CD4-positive, CD25-positive, alpha-beta regulatory T cell (primary cell): Measurements from ENCODE around the gene ARHGEF25. TPM values are rescaled to one million over a fixed set of nuclear protein-coding genes. Genes with fewer than 3 reads are reported as not detected.

ENCODE experiments used
- ATAC-seq, 2 donors: fragments of 150-1000 bp; cut with Tn5 transposase; one replicate each; pipeline ENCODE4 v1.10.0; 2021; ENCODE audit warnings: low read depth in 2 of 2, moderate number of reproducible peaks in 2 of 2, moderate library complexity in 1 of 2
- DNase-seq, 3 donors: peaks; one replicate each; pipeline versions ENCODE4 v3.0.0 to v3.0.0-alpha.2; 2012 to 2022; ENCODE audit warnings: mixed read lengths in 1 of 3
- H3K27ac ChIP-seq: one replicate; pipeline ENCODE4 v1.7.0; 2013; ENCODE audit warnings: mild to moderate bottlenecking, low read length; ENCODE audit not compliant: insufficient read depth, poor library complexity, severe bottlenecking
- H3K27me3 ChIP-seq: one replicate; pipeline ENCODE4 v1.7.0; 2013; ENCODE audit warnings: low read length; ENCODE audit not compliant: control insufficient read depth, insufficient read depth
- H3K36me3 ChIP-seq: one replicate; pipeline ENCODE4 v1.7.0; 2013; ENCODE audit warnings: mild to moderate bottlenecking, low read length, moderate library complexity; ENCODE audit not compliant: control insufficient read depth, insufficient read depth
- H3K4me1 ChIP-seq: 2 replicates; pipeline ENCODE4 v1.7.0; 2013; ENCODE audit warnings: mild to moderate bottlenecking, low read length; ENCODE audit not compliant: insufficient read depth, control insufficient read depth, poor library complexity, severe bottlenecking
- H3K4me3 ChIP-seq: one replicate; pipeline ENCODE4 v1.7.0; 2013; ENCODE audit warnings: low read depth, mild to moderate bottlenecking, low read length, moderate library complexity
- H3K9me3 ChIP-seq, 2 experiments: 1 replicate in 1 of 2; 2 replicates in 1 of 2; pipeline ENCODE4 v1.7.0; 2013; ENCODE audit warnings: low read length in 2 of 2, mild to moderate bottlenecking in 1 of 2, moderate library complexity in 1 of 2; ENCODE audit not compliant: control insufficient read depth in 2 of 2
- H3K27ac Mint-ChIP-seq, 3 donors: one replicate each; pipeline ENCODE4 v1.8.0; 2020 to 2022; ENCODE audit warnings: mild to moderate bottlenecking in 3 of 3, mixed read lengths in 3 of 3, moderate library complexity in 2 of 3
- H3K27me3 Mint-ChIP-seq: one replicate; pipeline ENCODE4 v1.8.0; 2022; ENCODE audit warnings: mild to moderate bottlenecking, mixed read lengths
- H3K36me3 Mint-ChIP-seq: one replicate; pipeline ENCODE4 v1.8.0; 2020; ENCODE audit warnings: mixed read lengths
- H3K4me1 Mint-ChIP-seq, 4 donors: one replicate each; pipeline ENCODE4 v1.8.0; 2020 to 2022; ENCODE audit warnings: mixed read lengths in 4 of 4, mild to moderate bottlenecking in 1 of 4
- H3K4me3 Mint-ChIP-seq, 4 donors: one replicate each; pipeline ENCODE4 v1.8.0; 2020 to 2022; ENCODE audit warnings: mild to moderate bottlenecking in 4 of 4, mixed read lengths in 4 of 4, moderate library complexity in 3 of 4
- H3K9me3 Mint-ChIP-seq, 7 donors: one replicate each; pipeline ENCODE4 v1.8.0; 2020 to 2022; ENCODE audit warnings: mixed read lengths in 7 of 7, mild to moderate bottlenecking in 3 of 7, moderate library complexity in 2 of 7
- polyA plus RNA-seq, 4 donors: library from polyadenylated mRNA; unstranded; fragments of 300-500 nt; fragmentation: Illumina TruSeq; gene quantifications; one replicate each; pipeline ENCODE4 v1.2.3, GENCODE V29; 2021
- total RNA-seq: library from RNA; stranded (reverse); gene quantifications from one replicate; pipeline ENCODE4 v1.2.3, GENCODE V29; 2022

Gene ARHGEF25
- total and polyA plus RNA-seq, 5 donors from 2014 or later, result 0.64 TPM; not detected in 4

- H3K4me1 Mint-ChIP-seq, result no peaks in the 10 kb centered on the region
- ATAC-seq (no peak), DNase-seq (no peak)
- no peaks in the 10 kb centered on the region for H3K36me3 ChIP-seq
- no peak overlapping the region for H3K27ac Mint-ChIP-seq
- no peaks in the 10 kb centered on the region for H3K27me3 ChIP-seq
- no peak overlapping the region for H3K4me3 Mint-ChIP-seq
- no peaks in the 10 kb centered on the region for H3K4me1 ChIP-seq
- H3K9me3 ChIP-seq, result no peaks in the 10 kb centered on the region
- no peak overlapping the region for H3K27ac ChIP-seq
- H3K4me3 ChIP-seq, result no peak overlapping the region
- peaks cover 12% of the 10 kb centered on the region for H3K27me3 Mint-ChIP-seq
- H3K9me3 Mint-ChIP-seq, result no peaks in the 10 kb centered on the region
- H3K36me3 Mint-ChIP-seq, result no peaks in the 10 kb centered on the region
Observed at GRCh38 chr12:57574795-57575194, 36.4 kb upstream of the ARHGEF25 start.

GRCh38 chr12:57575771-57576612 lies 35.2 kb upstream of the ARHGEF25 start:
- Mint-ChIP-seq H3K4me1 (no peaks in the 10 kb centered on the region), H3K9me3 (no peaks in the 10 kb centered on the region), H3K36me3 (no peaks in the 10 kb centered on the region), H3K4me3 (peak overlapping the region in 1 of 4 donors; percentile 82), H3K27ac (peak overlapping the region in 2 of 3 donors; percentile 67 to 71), H3K27me3 (peaks cover 12% of the 10 kb centered on the region)
- Histone ChIP-seq H3K4me1 (no peaks in the 10 kb centered on the region), H3K27ac (no peak overlapping the region), H3K36me3 (no peaks in the 10 kb centered on the region), H3K27me3 (no peaks in the 10 kb centered on the region), H3K9me3 (no peaks in the 10 kb centered on the region), H3K4me3 (no peak overlapping the region)
- no peak for ATAC-seq
- DNase-seq, result no peak

GRCh38 chr12:57576613-57577160 lies 34.5 kb upstream of the ARHGEF25 start:
- no peak overlapping the region for H3K27ac ChIP-seq
- ATAC-seq (no peak), DNase-seq (no peak)
- H3K36me3 ChIP-seq, result no peaks in the 10 kb centered on the region
- H3K27me3 ChIP-seq, result no peaks in the 10 kb centered on the region
- peaks cover 12% of the 10 kb centered on the region for H3K27me3 Mint-ChIP-seq
- H3K4me3 Mint-ChIP-seq, result peak overlapping the region in 1 of 4 donors; percentile 82
- no peaks in the 10 kb centered on the region for H3K4me1 ChIP-seq
- peak overlapping the region in 1 of 3 donors; percentile 33 for H3K27ac Mint-ChIP-seq
- no peaks in the 10 kb centered on the region for H3K36me3 Mint-ChIP-seq
- no peaks in the 10 kb centered on the region for H3K4me1 Mint-ChIP-seq
- no peaks in the 10 kb centered on the region for H3K9me3 Mint-ChIP-seq
- no peak overlapping the region for H3K4me3 ChIP-seq
- no peaks in the 10 kb centered on the region for H3K9me3 ChIP-seq

GRCh38 chr12:57577981-57578758 lies 33.1 kb upstream of the ARHGEF25 start:
- Mint-ChIP-seq H3K36me3 (no peaks in the 10 kb centered on the region), H3K9me3 (no peaks in the 10 kb centered on the region), H3K27me3 (peaks cover 15% of the 10 kb centered on the region), H3K4me1 (peaks cover 0 to 2% (median under 1%) of the 10 kb centered on the region in 4 donors), H3K4me3 (no peak overlapping the region), H3K27ac (no peak overlapping the region)
- Histone ChIP-seq H3K27me3 (peaks cover 2% of the 10 kb centered on the region), H3K36me3 (no peaks in the 10 kb centered on the region), H3K27ac (no peak overlapping the region), H3K4me1 (peaks cover 2% of the 10 kb centered on the region), H3K9me3 (no peaks in the 10 kb centered on the region), H3K4me3 (no peak overlapping the region)
- no peak for ATAC-seq
- DNase-seq, result no peak

GRCh38 chr12:57579011-57579410 lies 32.2 kb upstream of the ARHGEF25 start:
- DNase-seq (no peak), ATAC-seq (no peak)
- H3K4me3 ChIP-seq, result no peak overlapping the region
- peaks cover 5% of the 10 kb centered on the region for H3K4me1 ChIP-seq
- no peaks in the 10 kb centered on the region for H3K36me3 ChIP-seq
- Mint-ChIP-seq H3K36me3 (no peaks in the 10 kb centered on the region), H3K27me3 (peaks cover 20% of the 10 kb centered on the region), H3K27ac (peak overlapping the region in 1 of 3 donors; percentile 25), H3K9me3 (no peaks in the 10 kb centered on the region), H3K4me3 (no peak overlapping the region), H3K4me1 (peaks cover 0 to 8% (median 5%) of the 10 kb centered on the region in 4 donors)
- peaks cover 2% of the 10 kb centered on the region for H3K27me3 ChIP-seq
- no peaks in the 10 kb centered on the region for H3K9me3 ChIP-seq
- no peak overlapping the region for H3K27ac ChIP-seq

GRCh38 chr12:57579677-57580465 lies 31.4 kb upstream of the ARHGEF25 start:
- peaks cover 5% of the 10 kb centered on the region for H3K4me1 ChIP-seq
- H3K27ac Mint-ChIP-seq, result no peak overlapping the region

GRCh38 chr12:57580466-57580795 lies 30.8 kb upstream of the ARHGEF25 start:
- no peaks in the 10 kb centered on the region for H3K36me3 Mint-ChIP-seq
- H3K4me1 Mint-ChIP-seq, result peaks cover 0 to 8% (median 5%) of the 10 kb centered on the region in 4 donors

More at GRCh38 chr12:57579677-57580465, 31.4 kb upstream of the ARHGEF25 start:
- no peaks in the 10 kb centered on the region for H3K9me3 Mint-ChIP-seq
- Histone ChIP-seq H3K27me3 (peaks cover 2% of the 10 kb centered on the region), H3K9me3 (no peaks in the 10 kb centered on the region), H3K27ac (no peak overlapping the region), H3K36me3 (no peaks in the 10 kb centered on the region), H3K4me3 (no peak overlapping the region)
- peaks cover 0 to 8% (median 5%) of the 10 kb centered on the region in 4 donors for H3K4me1 Mint-ChIP-seq
- H3K4me3 Mint-ChIP-seq, result no peak overlapping the region
- DNase-seq (no peak), ATAC-seq (no peak)
- no peaks in the 10 kb centered on the region for H3K36me3 Mint-ChIP-seq
- H3K27me3 Mint-ChIP-seq, result peaks cover 25% of the 10 kb centered on the region

More at GRCh38 chr12:57580466-57580795, 30.8 kb upstream of the ARHGEF25 start:
- Histone ChIP-seq H3K36me3 (no peaks in the 10 kb centered on the region), H3K9me3 (no peaks in the 10 kb centered on the region), H3K4me1 (peaks cover 5% of the 10 kb centered on the region), H3K4me3 (no peak overlapping the region), H3K27ac (no peak overlapping the region), H3K27me3 (peaks cover 2% of the 10 kb centered on the region)
- no peak for DNase-seq
- Mint-ChIP-seq H3K4me3 (no peak overlapping the region), H3K9me3 (no peaks in the 10 kb centered on the region), H3K27me3 (peaks cover 22% of the 10 kb centered on the region), H3K27ac (no peak overlapping the region)
- no peak for ATAC-seq
